ENCODE measurements around the gene TPM4. TPM values are rescaled to one million over a fixed set of nuclear protein-coding genes. Genes with fewer than 3 reads are reported as not detected.

TPM4 gene
- total RNA-seq, 1 donor from 2014 or later, result 275 TPM

- Mint-ChIP-seq H3K27ac (no peak overlapping the region), H3K9me3 (ENCODE audit: low read depth) (no peaks in the 10 kb centered on the region), H3K36me3 (ENCODE audit: insufficient read depth) (no peaks in the 10 kb centered on the region), H3K4me1 (ENCODE audit: low read depth) (no peaks in the 10 kb centered on the region), H3K4me3 (ENCODE audit: low read depth) (no peak overlapping the region), H3K27me3 (peaks cover 28% of the 10 kb centered on the region)
- TF ChIP-seq, protein P1, sequence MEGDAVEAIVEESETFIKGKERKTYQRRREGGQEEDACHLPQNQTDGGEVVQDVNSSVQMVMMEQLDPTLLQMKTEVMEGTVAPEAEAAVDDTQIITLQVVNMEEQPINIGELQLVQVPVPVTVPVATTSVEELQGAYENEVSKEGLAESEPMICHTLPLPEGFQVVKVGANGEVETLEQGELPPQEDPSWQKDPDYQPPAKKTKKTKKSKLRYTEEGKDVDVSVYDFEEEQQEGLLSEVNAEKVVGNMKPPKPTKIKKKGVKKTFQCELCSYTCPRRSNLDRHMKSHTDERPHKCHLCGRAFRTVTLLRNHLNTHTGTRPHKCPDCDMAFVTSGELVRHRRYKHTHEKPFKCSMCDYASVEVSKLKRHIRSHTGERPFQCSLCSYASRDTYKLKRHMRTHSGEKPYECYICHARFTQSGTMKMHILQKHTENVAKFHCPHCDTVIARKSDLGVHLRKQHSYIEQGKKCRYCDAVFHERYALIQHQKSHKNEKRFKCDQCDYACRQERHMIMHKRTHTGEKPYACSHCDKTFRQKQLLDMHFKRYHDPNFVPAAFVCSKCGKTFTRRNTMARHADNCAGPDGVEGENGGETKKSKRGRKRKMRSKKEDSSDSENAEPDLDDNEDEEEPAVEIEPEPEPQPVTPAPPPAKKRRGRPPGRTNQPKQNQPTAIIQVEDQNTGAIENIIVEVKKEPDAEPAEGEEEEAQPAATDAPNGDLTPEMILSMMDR (IDR thresholded peaks at IDR 0.05; ENCODE audit: unreplicated experiment), result no peak
- DNase-seq (ENCODE audit: low spot score, unreplicated experiment), result no peak
Observed at GRCh38 chr19:16045893-16046292, 30.4 kb upstream of the TPM4 start.

DNA sequence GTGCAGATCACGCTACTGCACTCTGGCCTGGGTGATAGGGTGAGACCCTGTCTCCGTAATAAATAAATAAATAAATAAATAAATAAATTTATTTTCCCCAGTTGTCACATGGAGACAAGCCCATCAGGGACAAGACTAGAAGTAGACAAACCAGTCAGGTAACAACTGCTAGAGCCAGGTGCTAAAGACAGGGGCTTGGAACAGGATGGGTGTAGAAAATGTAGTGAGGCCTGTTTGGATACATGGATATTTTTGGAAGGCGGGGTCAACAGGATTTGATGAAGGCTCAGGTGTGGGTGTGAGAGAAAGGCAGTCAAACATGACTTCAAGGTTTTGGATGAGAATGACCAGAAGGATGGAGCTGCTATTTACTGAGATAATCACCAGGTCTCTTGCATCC is 27.7 kb upstream of the TPM4 start:
- no peak for DNase-seq (ENCODE audit: low spot score, unreplicated experiment)
- Mint-ChIP-seq H3K27ac (no peak overlapping the region), H3K9me3 (ENCODE audit: low read depth) (no peaks in the 10 kb centered on the region), H3K27me3 (peaks cover 13% of the 10 kb centered on the region), H3K4me1 (ENCODE audit: low read depth) (no peaks in the 10 kb centered on the region), H3K36me3 (ENCODE audit: insufficient read depth) (no peaks in the 10 kb centered on the region), H3K4me3 (ENCODE audit: low read depth) (no peak overlapping the region)
- TF ChIP-seq, protein P1 (IDR thresholded peaks at IDR 0.05; ENCODE audit: unreplicated experiment), result no peak

DNA sequence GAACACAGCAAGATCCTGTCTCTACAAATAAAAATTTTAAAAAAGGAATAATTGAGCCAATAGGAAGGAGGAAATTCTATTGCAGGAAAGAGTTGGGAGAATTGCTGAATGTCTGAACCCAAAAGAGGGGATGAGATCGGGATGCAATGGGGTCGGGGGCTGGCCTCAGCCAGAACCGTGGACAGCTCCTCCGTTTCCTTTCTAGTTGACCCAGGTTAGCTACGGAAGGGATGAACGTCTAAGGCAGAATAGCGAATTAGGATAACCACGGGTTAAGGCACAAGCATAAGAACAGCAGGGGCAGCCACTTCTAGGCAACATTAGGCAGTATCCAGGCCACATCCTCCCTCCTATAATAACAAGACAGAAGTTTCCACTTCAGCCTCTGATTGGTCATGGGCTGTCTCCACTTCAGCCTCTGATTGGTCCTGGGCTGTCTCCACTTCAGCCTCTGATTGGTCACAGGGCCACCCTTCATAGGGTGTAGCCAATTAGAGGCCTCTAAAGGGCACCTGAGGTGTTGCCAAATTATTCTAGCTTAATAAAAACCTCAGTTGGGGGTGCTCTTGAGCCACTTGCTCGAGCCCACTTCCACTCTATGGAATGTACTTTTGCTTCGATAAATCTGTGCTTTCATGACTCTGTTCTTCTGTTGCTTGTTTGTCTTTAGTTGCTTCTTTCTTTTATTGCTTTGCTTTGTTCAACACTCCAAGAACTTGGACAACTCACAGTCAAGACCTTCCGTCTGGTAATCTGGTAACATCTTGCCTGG is 24.9 kb upstream of the TPM4 start:
- no peak for DNase-seq (ENCODE audit: low spot score, unreplicated experiment)
- Mint-ChIP-seq H3K4me3 (ENCODE audit: low read depth) (no peak overlapping the region), H3K36me3 (ENCODE audit: insufficient read depth) (no peaks in the 10 kb centered on the region), H3K4me1 (ENCODE audit: low read depth) (no peaks in the 10 kb centered on the region), H3K27me3 (peaks cover 16% of the 10 kb centered on the region), H3K9me3 (ENCODE audit: low read depth) (peaks cover 15% of the 10 kb centered on the region), H3K27ac (no peak overlapping the region)
- TF ChIP-seq, protein P1 (IDR thresholded peaks at IDR 0.05; ENCODE audit: unreplicated experiment), result no peak

- DNase-seq (ENCODE audit: low spot score, unreplicated experiment), result no peak
- peaks cover 16% of the 10 kb centered on the region for H3K27me3 Mint-ChIP-seq
- peaks cover 18% of the 10 kb centered on the region for H3K9me3 Mint-ChIP-seq (ENCODE audit: low read depth)
- no peak overlapping the region for H3K4me3 Mint-ChIP-seq (ENCODE audit: low read depth)
- H3K36me3 Mint-ChIP-seq (ENCODE audit: insufficient read depth), result no peaks in the 10 kb centered on the region
- no peaks in the 10 kb centered on the region for H3K4me1 Mint-ChIP-seq (ENCODE audit: low read depth)
- no peak overlapping the region for H3K27ac Mint-ChIP-seq
- TF ChIP-seq, protein P1 (IDR thresholded peaks at IDR 0.05; ENCODE audit: unreplicated experiment), result no peak
Observed at GRCh38 chr19:16052353-16052752, 23.9 kb upstream of the TPM4 start.

GRCh38 chr19:16057062-16057461 is 19.2 kb upstream of the TPM4 start:
- Mint-ChIP-seq H3K4me3 (ENCODE audit: low read depth) (no peak overlapping the region), H3K4me1 (ENCODE audit: low read depth) (no peaks in the 10 kb centered on the region), H3K9me3 (ENCODE audit: low read depth) (peaks cover 19% of the 10 kb centered on the region), H3K27me3 (peaks cover 9% of the 10 kb centered on the region), H3K36me3 (ENCODE audit: insufficient read depth) (no peaks in the 10 kb centered on the region), H3K27ac (no peak overlapping the region)
- TF ChIP-seq, protein P1 (IDR thresholded peaks at IDR 0.05; ENCODE audit: unreplicated experiment), result no peak
- no peak for DNase-seq (ENCODE audit: low spot score, unreplicated experiment)
